Coronary artery (tissue), 2 donors: ENCODE measurements around the gene SFT2D1.

Experiments
- DNase-seq: peaks from one replicate; pipeline ENCODE4 v3.0.0-alpha.2; 2017; ENCODE audit warnings: low spot score
- H3K27ac ChIP-seq, 2 donors: fragments of 200-600 bp; sonication (generic); one replicate each; pipeline ENCODE4 v1.5.1; 2016 to 2019
- H3K4me3 ChIP-seq: fragments of 200-600 bp; sonication (generic); 2 replicates; pipeline ENCODE4 v1.5.1; 2016; ENCODE audit warnings: mild to moderate bottlenecking, moderate library complexity
- CTCF ChIP-seq: fragments of 200-600 bp; sonication (generic); IDR thresholded peaks from one replicate; pipeline ENCODE4 v1.5.1; 2019; ENCODE audit warnings: antibody characterized with exemption

Gene SFT2D1

GRCh38 chr6:166344240-166344639 lies 1.9 kb upstream of the SFT2D1 start:
- DNase-seq: no peak
- TF ChIP-seq CTCF: no peak
- H3K4me3 ChIP-seq: no peak overlapping the region
- no peak overlapping the region for H3K27ac ChIP-seq

DNA sequence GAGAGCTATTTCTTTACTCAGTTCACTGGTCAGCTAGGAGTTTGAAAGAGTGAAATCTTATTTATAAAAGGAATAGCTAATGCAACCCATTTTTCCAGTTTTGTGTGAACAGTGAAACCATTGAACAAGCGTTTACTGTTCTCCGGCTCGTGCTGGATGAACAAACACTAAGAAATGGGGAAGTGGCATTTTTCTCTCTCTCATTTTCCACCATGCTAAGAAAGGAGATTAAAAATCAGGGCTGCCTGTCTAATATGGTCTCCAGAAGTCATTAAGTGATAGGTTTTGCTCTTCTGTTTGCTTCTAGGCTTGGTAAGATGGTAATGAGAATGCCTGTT lies 774 bp upstream of the SFT2D1 start:
- TF ChIP-seq CTCF: no peak
- Histone ChIP-seq H3K27ac (peak overlapping the region; percentile 79 to 93), H3K4me3 (peak overlapping the region; percentile 94)
- DNase-seq: no peak

DNA sequence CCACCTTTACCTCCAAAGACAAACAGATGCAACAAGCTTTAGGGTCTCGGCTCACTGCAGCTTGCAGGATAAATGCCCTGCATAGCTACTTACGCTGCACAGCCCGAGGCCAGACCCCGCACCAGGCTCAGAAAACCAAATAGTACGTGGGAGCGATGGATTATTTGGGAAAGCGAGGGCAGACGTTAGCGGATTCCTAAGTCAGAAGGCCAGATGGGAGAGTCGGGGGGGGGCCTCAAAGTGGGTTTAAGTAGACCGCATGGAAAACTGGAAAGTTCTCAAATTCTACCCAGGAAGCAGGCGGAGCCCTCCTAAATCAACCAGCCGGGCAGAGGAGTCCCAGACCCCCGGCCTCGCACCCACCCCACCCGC lies 382 bp downstream of the SFT2D1 start:
- DNase-seq: no peak
- peak overlapping the region; percentile 79 to 93 for H3K27ac ChIP-seq
- peak overlapping the region; percentile 94 for H3K4me3 ChIP-seq
- TF ChIP-seq CTCF: no peak

GRCh38 chr6:166341464-166341863 lies 881 bp downstream of the SFT2D1 start:
- TF ChIP-seq CTCF: no peak

GRCh38 chr6:166338854-166339253 lies 3.5 kb downstream of the SFT2D1 start:
- no peak overlapping the region for H3K27ac ChIP-seq
- no peak for TF ChIP-seq CTCF
- no peak for DNase-seq
- H3K4me3 ChIP-seq: no peak overlapping the region

More at GRCh38 chr6:166341464-166341863, 881 bp downstream of the SFT2D1 start:
- Histone ChIP-seq H3K27ac (peak overlapping the region in 1 of 2 donors; percentile 79), H3K4me3 (peak overlapping the region; percentile 94)
- no peak for DNase-seq

DNA sequence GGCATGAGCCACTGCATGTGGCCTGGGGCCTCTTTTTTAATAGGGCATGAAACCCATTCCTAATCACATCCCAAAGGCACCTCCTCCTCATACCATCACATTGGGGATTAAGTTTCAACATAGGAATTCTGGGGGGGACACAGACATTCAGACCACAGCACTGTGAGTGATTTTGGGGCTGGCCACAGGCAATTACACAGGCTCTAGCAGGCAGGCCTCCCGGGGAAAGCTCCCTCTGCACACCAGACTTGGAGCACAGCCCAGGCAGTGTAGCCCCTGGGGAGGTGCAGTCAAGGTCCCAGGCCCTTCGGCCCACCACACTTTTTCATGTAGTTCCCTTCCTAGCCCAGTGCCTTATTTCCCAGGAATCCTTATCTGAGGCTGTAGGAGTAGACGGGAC lies 5.5 kb downstream of the SFT2D1 start:
- no peak for DNase-seq
- TF ChIP-seq CTCF: no peak
- Histone ChIP-seq H3K27ac (no peak overlapping the region), H3K4me3 (no peak overlapping the region)

- Histone ChIP-seq H3K4me3 (no peak overlapping the region), H3K27ac (no peak overlapping the region)
- DNase-seq: no peak
- no peak for TF ChIP-seq CTCF
Observed at GRCh38 chr6:166335378-166336302, 6.7 kb downstream of the SFT2D1 start.
